Measurements from ENCODE around the gene OR2A12.

DNA sequence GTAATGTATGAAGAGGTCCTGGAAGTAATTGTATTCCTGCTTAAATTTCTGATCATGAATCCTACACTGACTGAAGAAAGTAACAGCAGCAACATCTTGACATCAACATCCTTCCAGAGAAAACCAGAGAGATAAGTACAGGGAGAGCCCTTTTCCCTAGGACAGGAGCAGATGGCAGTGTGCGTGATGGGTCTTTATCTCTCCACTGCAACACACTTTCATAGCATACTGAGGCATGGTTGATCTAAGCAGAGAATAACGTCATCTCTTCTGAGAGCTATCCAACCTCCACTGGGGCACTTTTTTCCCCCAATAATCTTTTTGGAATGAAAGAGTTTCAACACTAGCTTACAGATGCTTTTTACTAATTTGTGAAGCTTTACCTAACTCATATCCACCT, 16.1 kb upstream of the OR2A12 start:
- TF ChIP-seq CTCF (IDR thresholded peaks at IDR 0.05) (no peak), POLR2A (IDR thresholded peaks at IDR 0.05) (no peak), EP300 (IDR thresholded peaks at IDR 0.05) (no peak)

All from tibial nerve (tissue), 4 donors.